GM19438 (cell line): ENCODE data around the gene OSBPL10.
"Not testable (repeated sequence)": the region's sequence is repeated elsewhere in the genome, so short reads cannot be mapped to it uniquely, and the experiment has no call there.

Experiments
- ATAC-seq: cut with Tn5 transposase; IDR thresholded peaks from one replicate; pipeline ENCODE4 v1.9.1; 2021; ENCODE audit warnings: low read depth; ENCODE audit not compliant: unreplicated experiment

The OSBPL10 gene

GRCh38 chr3:31785286-31785685, 195.8 kb downstream of the OSBPL10 start:
- ATAC-seq = no peak

- ATAC-seq = not testable (repeated sequence)
These were observed 197.2 kb downstream of the OSBPL10 start for GRCh38 chr3:31783851-31784250.

GRCh38 chr3:31782306-31782705, 198.8 kb downstream of the OSBPL10 start:
- ATAC-seq = not testable (repeated sequence)

GRCh38 chr3:31779514-31779913, 201.5 kb downstream of the OSBPL10 start:
- no peak for ATAC-seq

GRCh38 chr3:31777887-31778286, 203.2 kb downstream of the OSBPL10 start:
- ATAC-seq = no peak

- no peak for ATAC-seq
These were observed 204.0 kb downstream of the OSBPL10 start for GRCh38 chr3:31777092-31777491.

GRCh38 chr3:31776016-31776415, 205.0 kb downstream of the OSBPL10 start:
- no peak for ATAC-seq

GRCh38 chr3:31775383-31775782, 205.7 kb downstream of the OSBPL10 start:
- ATAC-seq = no peak

- no peak for ATAC-seq
These were observed 208.1 kb downstream of the OSBPL10 start for GRCh38 chr3:31772758-31773473.

- no peak for ATAC-seq
These were observed 208.8 kb downstream of the OSBPL10 start for GRCh38 chr3:31772272-31772671.

- no peak for ATAC-seq
These were observed 210.2 kb downstream of the OSBPL10 start for GRCh38 chr3:31770822-31771326.

GRCh38 chr3:31768479-31769125, 212.5 kb downstream of the OSBPL10 start:
- ATAC-seq = no peak

- ATAC-seq = no peak
These were observed 213.1 kb downstream of the OSBPL10 start for GRCh38 chr3:31767920-31768319.

GRCh38 chr3:31766669-31767068, 214.4 kb downstream of the OSBPL10 start:
- ATAC-seq = no peak

- no peak for ATAC-seq
These were observed 215.2 kb downstream of the OSBPL10 start for GRCh38 chr3:31765871-31766270.

- no peak for ATAC-seq
These were observed 217.3 kb downstream of the OSBPL10 start for GRCh38 chr3:31763731-31764130.

- no peak for ATAC-seq
These were observed 218.1 kb downstream of the OSBPL10 start for GRCh38 chr3:31762888-31763351.

- ATAC-seq = no peak
These were observed 218.8 kb downstream of the OSBPL10 start for GRCh38 chr3:31762097-31762764.

GRCh38 chr3:31760654-31761053, 220.4 kb downstream of the OSBPL10 start:
- ATAC-seq = no peak

- no peak for ATAC-seq
These were observed 222.6 kb downstream of the OSBPL10 start for GRCh38 chr3:31758322-31758965.
